Natural killer cell (primary cell): ENCODE results near the gene RNF39. TPM values are rescaled to one million over a fixed set of nuclear protein-coding genes. Genes with fewer than 3 reads are reported as not detected.

Source experiments
- ATAC-seq, 3 donors: fragments of 150-1000 bp in 2 of 3; fragments of 200-7000 bp in 1 of 3; cut with Tn5 transposase; 1 replicate in 1 of 3; 2 replicates in 2 of 3; pipeline ENCODE4 v1.10.0; 2021; ENCODE audit warnings: mild to moderate bottlenecking in 2 of 3, moderate library complexity in 2 of 3
- DNase-seq, 2 donors: peaks; one replicate each; pipeline versions ENCODE4 v3.0.0 to v3.0.0-alpha.2; 2013 to 2021; ENCODE audit warnings: mixed read lengths in 1 of 2
- H3K27ac ChIP-seq: one replicate; pipeline ENCODE4 v1.5.1; 2013; ENCODE audit warnings: mild to moderate bottlenecking, low read length
- H3K27me3 ChIP-seq: one replicate; pipeline ENCODE4 v1.6.1; 2013; ENCODE audit warnings: low read length; ENCODE audit not compliant: control insufficient read depth, insufficient read depth
- H3K36me3 ChIP-seq: one replicate; pipeline ENCODE4 v1.6.1; 2013; ENCODE audit warnings: low read length; ENCODE audit not compliant: control insufficient read depth, insufficient read depth
- H3K4me1 ChIP-seq: one replicate; pipeline ENCODE4 v1.6.1; 2013; ENCODE audit warnings: low read length; ENCODE audit not compliant: control insufficient read depth, insufficient read depth
- H3K4me3 ChIP-seq: one replicate; pipeline ENCODE4 v1.5.1; 2013; ENCODE audit warnings: low read length
- H3K9me3 ChIP-seq: one replicate; pipeline ENCODE4 v1.6.1; 2013; ENCODE audit warnings: low read length; ENCODE audit not compliant: control insufficient read depth, insufficient read depth
- H3K27ac Mint-ChIP-seq, 2 donors: one replicate each; pipeline ENCODE4 v1.8.0; 2022; ENCODE audit warnings: mild to moderate bottlenecking in 2 of 2, mixed read lengths in 2 of 2, moderate library complexity in 1 of 2
- H3K27me3 Mint-ChIP-seq, 2 donors: one replicate each; pipeline ENCODE4 v1.8.0; 2022; ENCODE audit warnings: low read depth in 2 of 2, mixed read lengths in 2 of 2
- H3K36me3 Mint-ChIP-seq: one replicate; pipeline ENCODE4 v1.8.0; 2022; ENCODE audit warnings: mixed read lengths
- H3K4me1 Mint-ChIP-seq, 2 donors: one replicate each; pipeline ENCODE4 v1.8.0; 2022; ENCODE audit warnings: mixed read lengths in 2 of 2
- H3K4me3 Mint-ChIP-seq: one replicate; pipeline ENCODE4 v1.8.0; 2022; ENCODE audit warnings: mild to moderate bottlenecking, moderate library complexity, mixed read lengths
- H3K9me3 Mint-ChIP-seq, 2 donors: one replicate each; pipeline ENCODE4 v1.8.0; 2022; ENCODE audit warnings: mixed read lengths in 2 of 2
- CTCF ChIP-seq: fragments of 200-600 bp; IDR thresholded peaks from one replicate; pipeline ENCODE4 v1.8.0; 2022; ENCODE audit warnings: antibody characterized with exemption
- WGBS: methylation state at CpG from one replicate; pipeline ENCODE4 v1.1.7; 2013; ENCODE audit warnings: missing lambda C conversion rate; ENCODE audit not compliant: insufficient coverage; 5-methylcytosine and 5-hydroxymethylcytosine counted together
- intact Hi-C: fragments of 100-400 bp; cut with micrococcal nuclease; formaldehyde crosslinking; loops from one replicate; pipeline ENCODE4 v1.14.2; 2022
- total RNA-seq, 4 donors: library from RNA; stranded (reverse); fragments of 120-200 nt in 1 of 4; gene quantifications; one replicate each; pipeline versions ENCODE4 v1.2.3 to v1.2.4, GENCODE V29; 2013 to 2022

The RNF39 gene
- total RNA-seq, 3 donors from 2014 or later (not counting 1 experiment from before 2014, with no cell fraction given), result not detected

- Histone ChIP-seq H3K27me3 (no peaks in the 10 kb centered on the region), H3K27ac (peak within 1 kb of the TSS; percentile 94), H3K4me3 (peak within 1 kb of the TSS; percentile 85), H3K36me3 (peaks cover 29% of the 10 kb centered on the region), H3K9me3 (no peaks in the 10 kb centered on the region), H3K4me1 (peaks cover 29% of the 10 kb centered on the region)
- intact Hi-C loops, result loop anchor here (5.0 kb wide), 1 partner anchor 119 kb away; the partner anchor contains the start of gene HLA-A
- Mint-ChIP-seq H3K36me3 (no peaks in the 10 kb centered on the region), H3K27me3 (no peaks in the 10 kb centered on the region), H3K4me1 (peaks cover 34 to 38% of the 10 kb centered on the region in 2 donors), H3K9me3 (no peaks in the 10 kb centered on the region), H3K4me3 (peak within 1 kb of the TSS; percentile 99), H3K27ac (peak within 1 kb of the TSS; percentile 98 to 99)
- WGBS, result under 1% methylated on average over 48 of the region's 48 CpGs
- DNase-seq (peak; percentile 82 to 96), ATAC-seq (peak; percentile 82 to 95 (median 88))
- no peak for TF ChIP-seq CTCF
Measured at GRCh38 chr6:30061092-30061857, 14.3 kb downstream of the RNF39 start, which contains the start of gene POLR1H. TSS of gene POLR1H (plus strand) at chr6:30061265. CDS start at chr6:30061525, 260 bp downstream.

GRCh38 chr6:30060606-30061091, 14.9 kb downstream of the RNF39 start:
- Mint-ChIP-seq H3K36me3 (no peaks in the 10 kb centered on the region), H3K9me3 (no peaks in the 10 kb centered on the region), H3K4me3 (peak overlapping the region; percentile 99), H3K4me1 (peaks cover 27 to 31% of the 10 kb centered on the region in 2 donors), H3K27me3 (no peaks in the 10 kb centered on the region), H3K27ac (peak overlapping the region; percentile 98 to 99)
- DNase-seq (peak in 1 of 2 donors; percentile 35), ATAC-seq (peak; percentile 16 to 36 (median 20))
- H3K27ac ChIP-seq, result peak overlapping the region; percentile 94
- peak overlapping the region; percentile 85 for H3K4me3 ChIP-seq
- H3K4me1 ChIP-seq, result peaks cover 23% of the 10 kb centered on the region
- no peak for TF ChIP-seq CTCF
- H3K36me3 ChIP-seq, result peaks cover 31% of the 10 kb centered on the region
- under 1% methylated on average over 24 of the region's 24 CpGs for WGBS
- no peaks in the 10 kb centered on the region for H3K27me3 ChIP-seq
- intact Hi-C loops, result loop anchor here (5.0 kb wide), 1 partner anchor 118 kb away; the partner anchor contains the start of gene HLA-A
- H3K9me3 ChIP-seq, result no peaks in the 10 kb centered on the region

DNA sequence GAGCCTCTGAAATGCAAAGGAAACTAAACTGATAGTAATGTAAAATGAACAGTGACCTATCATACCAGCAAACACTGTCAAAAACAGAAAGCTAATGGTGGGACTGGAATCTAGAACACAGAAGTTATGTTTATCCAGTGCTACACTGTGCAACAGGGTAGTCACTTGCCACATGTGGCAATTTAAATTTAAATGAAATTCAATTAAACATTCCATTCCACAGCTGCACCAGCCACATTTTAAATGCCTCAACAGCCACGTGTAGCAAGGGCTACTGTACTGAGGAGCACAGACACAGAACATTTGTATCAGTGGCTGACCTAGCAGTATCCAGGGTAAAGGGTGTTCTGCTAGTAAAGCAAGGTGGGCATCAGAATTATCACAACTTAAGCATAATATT, 20.1 kb downstream of the RNF39 start:
- H3K4me1 Mint-ChIP-seq, result peaks cover 8 to 11% of the 10 kb centered on the region in 2 donors
- TF ChIP-seq CTCF, result no peak
- H3K4me3 Mint-ChIP-seq, result no peak overlapping the region
- 78% methylated on average over 1 of the region's 1 CpG for WGBS
- no peaks in the 10 kb centered on the region for H3K9me3 ChIP-seq
- peaks cover 6% of the 10 kb centered on the region for H3K4me1 ChIP-seq
- no peaks in the 10 kb centered on the region for H3K27me3 ChIP-seq
- no peak overlapping the region for H3K27ac ChIP-seq
- H3K36me3 ChIP-seq, result peaks cover 16% of the 10 kb centered on the region
- no peaks in the 10 kb centered on the region for H3K27me3 Mint-ChIP-seq
- intact Hi-C loops, result no loop called here
- H3K4me3 ChIP-seq, result no peak overlapping the region
- DNase-seq (no peak), ATAC-seq (no peak)
- no peak overlapping the region for H3K27ac Mint-ChIP-seq
- no peaks in the 10 kb centered on the region for H3K36me3 Mint-ChIP-seq
- no peaks in the 10 kb centered on the region for H3K9me3 Mint-ChIP-seq
